HepG2 (cell line): ENCODE results near the gene TUBG2. TPM values are rescaled to one million over a fixed set of nuclear protein-coding genes. Genes with fewer than 3 reads are reported as not detected.

Source experiments
- DPF2 ChIP-seq: sonication (generic); formaldehyde crosslinking; IDR thresholded peaks from 2 replicates; pipeline ENCODE4 v1.4.0; 2020; ENCODE audit warnings: mild to moderate bottlenecking, low read depth, missing genetic modification reagents, borderline replicate concordance
- HIC2 ChIP-seq: sonication (generic); formaldehyde crosslinking; IDR thresholded peaks from 2 replicates; pipeline ENCODE4 v1.9.0; 2022; ENCODE audit warnings: low read depth, missing genetic modification reagents
- KAT2B ChIP-seq: fragments of 150-350 bp; IDR thresholded peaks from 2 replicates; pipeline ENCODE4 v1.6.1; 2014; ENCODE audit warnings: low read depth, low read length, borderline replicate concordance
- MEF2D ChIP-seq: sonication (generic); formaldehyde crosslinking; IDR thresholded peaks from 2 replicates; pipeline ENCODE4 v1.5.1; 2020; ENCODE audit warnings: mild to moderate bottlenecking, missing genetic modification reagents
- MIER3 ChIP-seq: IDR thresholded peaks from 2 replicates; pipeline ENCODE4 v1.6.1; 2016; ENCODE audit warnings: missing compliant biosample characterization, borderline replicate concordance
- RFXANK ChIP-seq: IDR thresholded peaks from 2 replicates; pipeline ENCODE4 v1.6.1; 2016
- SRSF4 ChIP-seq: fragments of 200-400 bp; formaldehyde crosslinking; IDR thresholded peaks from one replicate; pipeline ENCODE4 v1.6.1; 2018; ENCODE audit warnings: mild to moderate bottlenecking, low read depth, low read length, moderate library complexity; ENCODE audit not compliant: poor library complexity, severe bottlenecking
- TAF15 ChIP-seq: fragments of 200-400 bp; formaldehyde crosslinking; IDR thresholded peaks from one replicate; pipeline ENCODE4 v1.6.1; 2018; ENCODE audit warnings: mild to moderate bottlenecking, low read depth, low read length; ENCODE audit not compliant: poor library complexity, severe bottlenecking
- ZFP90 ChIP-seq: sonication (generic); formaldehyde crosslinking; IDR thresholded peaks from 2 replicates; pipeline ENCODE4 v1.8.0; 2022; ENCODE audit warnings: missing genetic modification reagents, mild to moderate bottlenecking, inconsistent platforms, borderline replicate concordance
- ZKSCAN1 ChIP-seq: fragments of 150-350 bp; IDR thresholded peaks from 2 replicates; pipeline ENCODE4 v1.6.1; 2014; ENCODE audit warnings: low read length
- ZNF12 ChIP-seq: sonication (generic); formaldehyde crosslinking; IDR thresholded peaks from 2 replicates; pipeline ENCODE4 v1.5.0; 2020; ENCODE audit warnings: missing genetic modification reagents
- ZNF205 ChIP-seq: IDR thresholded peaks from 2 replicates; pipeline ENCODE4 v1.6.1; 2018; ENCODE audit warnings: missing biosample characterization, missing genetic modification reagents
- ZNF660 ChIP-seq: sonication (generic); formaldehyde crosslinking; IDR thresholded peaks from 2 replicates; pipeline ENCODE4 v1.5.1; 2020; ENCODE audit warnings: mild to moderate bottlenecking, low read depth, missing genetic modification reagents, borderline replicate concordance
- ZNF674 ChIP-seq: sonication (generic); formaldehyde crosslinking; IDR thresholded peaks from 2 replicates; pipeline ENCODE4 v1.5.0; 2020; ENCODE audit warnings: low read depth, mild to moderate bottlenecking, missing genetic modification reagents
- polyA plus RNA-seq, 8 experiments: library from polyadenylated mRNA; depleted of rRNA in 3 of 8; stranded (reverse) in 7 of 8; unstranded in 1 of 8; fragments of >200 nt; fragmentation: Illumina TruSeq in 4 of 8; extraction: Trizol in 4 of 8; gene quantifications; 2 replicates each; pipeline versions ENCODE4 v1.2.1 to v1.2.3, GENCODE V29; 2011 to 2016; ENCODE audit warnings: low read depth in 4 of 8, missing spikeins in 1 of 8, mixed read lengths in 1 of 8; ENCODE audit not compliant: insufficient read depth in 1 of 8
- total RNA-seq, 5 experiments: library from RNA; depleted of rRNA; stranded (reverse); fragments of >200 nt; fragmentation: Illumina TruSeq; extraction: Trizol; gene quantifications; 2 replicates each; pipeline ENCODE4 v1.2.3, GENCODE V29; 2016; ENCODE audit warnings: low read depth in 1 of 5
- TF ChIP-seq, protein P1 (sequence below): sonication (generic); formaldehyde crosslinking; IDR thresholded peaks from 2 replicates; pipeline ENCODE4 v1.5.0; 2020; ENCODE audit warnings: mild to moderate bottlenecking, missing genetic modification reagents
- TF ChIP-seq, protein P2 (sequence below): sonication (generic); formaldehyde crosslinking; IDR thresholded peaks from 2 replicates; pipeline ENCODE4 v1.4.0; 2020; ENCODE audit warnings: missing genetic modification reagents
- TF ChIP-seq, protein P3 (sequence below): sonication (generic); formaldehyde crosslinking; IDR thresholded peaks from 2 replicates; pipeline ENCODE4 v1.4.0; 2020; ENCODE audit warnings: missing genetic modification reagents

The TUBG2 gene
- total and polyA plus RNA-seq, 2 of the 13 experiments (the other 11 are each of a cell fraction or from before 2014, with no cell fraction given), result 16.0 to 42.3 TPM

- TF ChIP-seq ZNF674 (CRISPR knock-in tag), result peak; percentile 18; the same call in 1 of the 2 replicates
- no peak for TF ChIP-seq TAF15
- TF ChIP-seq HIC2 (CRISPR knock-in tag), result peak; percentile 40; the same call in 1 of the 2 replicates
- no peak for TF ChIP-seq ZNF12
- TF ChIP-seq DPF2 (CRISPR knock-in tag), result 0 out of 2 replicates have a peak, but pooled peaks have one; percentile 13
- TF ChIP-seq, protein P1, sequence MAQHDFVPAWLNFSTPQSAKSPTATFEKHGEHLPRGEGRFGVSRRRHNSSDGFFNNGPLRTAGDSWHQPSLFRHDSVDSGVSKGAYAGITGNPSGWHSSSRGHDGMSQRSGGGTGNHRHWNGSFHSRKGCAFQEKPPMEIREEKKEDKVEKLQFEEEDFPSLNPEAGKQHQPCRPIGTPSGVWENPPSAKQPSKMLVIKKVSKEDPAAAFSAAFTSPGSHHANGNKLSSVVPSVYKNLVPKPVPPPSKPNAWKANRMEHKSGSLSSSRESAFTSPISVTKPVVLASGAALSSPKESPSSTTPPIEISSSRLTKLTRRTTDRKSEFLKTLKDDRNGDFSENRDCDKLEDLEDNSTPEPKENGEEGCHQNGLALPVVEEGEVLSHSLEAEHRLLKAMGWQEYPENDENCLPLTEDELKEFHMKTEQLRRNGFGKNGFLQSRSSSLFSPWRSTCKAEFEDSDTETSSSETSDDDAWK (CRISPR knock-in tag), result no peak
- TF ChIP-seq MEF2D (CRISPR knock-in tag), result no peak
- TF ChIP-seq ZNF660 (CRISPR knock-in tag), result no peak
- TF ChIP-seq ZKSCAN1, result no peak
- TF ChIP-seq, protein P2, sequence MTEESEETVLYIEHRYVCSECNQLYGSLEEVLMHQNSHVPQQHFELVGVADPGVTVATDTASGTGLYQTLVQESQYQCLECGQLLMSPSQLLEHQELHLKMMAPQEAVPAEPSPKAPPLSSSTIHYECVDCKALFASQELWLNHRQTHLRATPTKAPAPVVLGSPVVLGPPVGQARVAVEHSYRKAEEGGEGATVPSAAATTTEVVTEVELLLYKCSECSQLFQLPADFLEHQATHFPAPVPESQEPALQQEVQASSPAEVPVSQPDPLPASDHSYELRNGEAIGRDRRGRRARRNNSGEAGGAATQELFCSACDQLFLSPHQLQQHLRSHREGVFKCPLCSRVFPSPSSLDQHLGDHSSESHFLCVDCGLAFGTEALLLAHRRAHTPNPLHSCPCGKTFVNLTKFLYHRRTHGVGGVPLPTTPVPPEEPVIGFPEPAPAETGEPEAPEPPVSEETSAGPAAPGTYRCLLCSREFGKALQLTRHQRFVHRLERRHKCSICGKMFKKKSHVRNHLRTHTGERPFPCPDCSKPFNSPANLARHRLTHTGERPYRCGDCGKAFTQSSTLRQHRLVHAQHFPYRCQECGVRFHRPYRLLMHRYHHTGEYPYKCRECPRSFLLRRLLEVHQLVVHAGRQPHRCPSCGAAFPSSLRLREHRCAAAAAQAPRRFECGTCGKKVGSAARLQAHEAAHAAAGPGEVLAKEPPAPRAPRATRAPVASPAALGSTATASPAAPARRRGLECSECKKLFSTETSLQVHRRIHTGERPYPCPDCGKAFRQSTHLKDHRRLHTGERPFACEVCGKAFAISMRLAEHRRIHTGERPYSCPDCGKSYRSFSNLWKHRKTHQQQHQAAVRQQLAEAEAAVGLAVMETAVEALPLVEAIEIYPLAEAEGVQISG (CRISPR knock-in tag), result peak; percentile 55; the same call in 1 of the 2 replicates
- TF ChIP-seq SRSF4, result no peak
- peak; percentile 63; the same call in 1 of the 2 replicates for TF ChIP-seq ZFP90 (CRISPR knock-in tag)
- TF ChIP-seq MIER3 (CRISPR knock-in tag), result no peak
- TF ChIP-seq, protein P3, sequence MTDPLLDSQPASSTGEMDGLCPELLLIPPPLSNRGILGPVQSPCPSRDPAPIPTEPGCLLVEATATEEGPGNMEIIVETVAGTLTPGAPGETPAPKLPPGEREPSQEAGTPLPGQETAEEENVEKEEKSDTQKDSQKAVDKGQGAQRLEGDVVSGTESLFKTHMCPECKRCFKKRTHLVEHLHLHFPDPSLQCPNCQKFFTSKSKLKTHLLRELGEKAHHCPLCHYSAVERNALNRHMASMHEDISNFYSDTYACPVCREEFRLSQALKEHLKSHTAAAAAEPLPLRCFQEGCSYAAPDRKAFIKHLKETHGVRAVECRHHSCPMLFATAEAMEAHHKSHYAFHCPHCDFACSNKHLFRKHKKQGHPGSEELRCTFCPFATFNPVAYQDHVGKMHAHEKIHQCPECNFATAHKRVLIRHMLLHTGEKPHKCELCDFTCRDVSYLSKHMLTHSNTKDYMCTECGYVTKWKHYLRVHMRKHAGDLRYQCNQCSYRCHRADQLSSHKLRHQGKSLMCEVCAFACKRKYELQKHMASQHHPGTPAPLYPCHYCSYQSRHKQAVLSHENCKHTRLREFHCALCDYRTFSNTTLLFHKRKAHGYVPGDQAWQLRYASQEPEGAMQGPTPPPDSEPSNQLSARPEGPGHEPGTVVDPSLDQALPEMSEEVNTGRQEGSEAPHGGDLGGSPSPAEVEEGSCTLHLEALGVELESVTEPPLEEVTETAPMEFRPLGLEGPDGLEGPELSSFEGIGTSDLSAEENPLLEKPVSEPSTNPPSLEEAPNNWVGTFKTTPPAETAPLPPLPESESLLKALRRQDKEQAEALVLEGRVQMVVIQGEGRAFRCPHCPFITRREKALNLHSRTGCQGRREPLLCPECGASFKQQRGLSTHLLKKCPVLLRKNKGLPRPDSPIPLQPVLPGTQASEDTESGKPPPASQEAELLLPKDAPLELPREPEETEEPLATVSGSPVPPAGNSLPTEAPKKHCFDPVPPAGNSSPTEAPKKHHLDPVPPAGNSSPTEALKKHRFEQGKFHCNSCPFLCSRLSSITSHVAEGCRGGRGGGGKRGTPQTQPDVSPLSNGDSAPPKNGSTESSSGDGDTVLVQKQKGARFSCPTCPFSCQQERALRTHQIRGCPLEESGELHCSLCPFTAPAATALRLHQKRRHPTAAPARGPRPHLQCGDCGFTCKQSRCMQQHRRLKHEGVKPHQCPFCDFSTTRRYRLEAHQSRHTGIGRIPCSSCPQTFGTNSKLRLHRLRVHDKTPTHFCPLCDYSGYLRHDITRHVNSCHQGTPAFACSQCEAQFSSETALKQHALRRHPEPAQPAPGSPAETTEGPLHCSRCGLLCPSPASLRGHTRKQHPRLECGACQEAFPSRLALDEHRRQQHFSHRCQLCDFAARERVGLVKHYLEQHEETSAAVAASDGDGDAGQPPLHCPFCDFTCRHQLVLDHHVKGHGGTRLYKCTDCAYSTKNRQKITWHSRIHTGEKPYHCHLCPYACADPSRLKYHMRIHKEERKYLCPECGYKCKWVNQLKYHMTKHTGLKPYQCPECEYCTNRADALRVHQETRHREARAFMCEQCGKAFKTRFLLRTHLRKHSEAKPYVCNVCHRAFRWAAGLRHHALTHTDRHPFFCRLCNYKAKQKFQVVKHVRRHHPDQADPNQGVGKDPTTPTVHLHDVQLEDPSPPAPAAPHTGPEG, result peak; percentile 59; the same call in 1 of the 2 replicates
- TF ChIP-seq KAT2B, result no peak
- TF ChIP-seq ZNF205, result no peak
- no peak for TF ChIP-seq RFXANK (CRISPR knock-in tag)
These were observed 17.4 kb downstream of the TUBG2 start, which contains the start of gene PLEKHH3 (continued) for GRCh38 chr17:42676424-42677011.
